Measurements from ENCODE around the gene PHKA2.
A peak's percentile ranks its signal among the peaks of the same experiment; 100 is the strongest.

Gene PHKA2

DNA sequence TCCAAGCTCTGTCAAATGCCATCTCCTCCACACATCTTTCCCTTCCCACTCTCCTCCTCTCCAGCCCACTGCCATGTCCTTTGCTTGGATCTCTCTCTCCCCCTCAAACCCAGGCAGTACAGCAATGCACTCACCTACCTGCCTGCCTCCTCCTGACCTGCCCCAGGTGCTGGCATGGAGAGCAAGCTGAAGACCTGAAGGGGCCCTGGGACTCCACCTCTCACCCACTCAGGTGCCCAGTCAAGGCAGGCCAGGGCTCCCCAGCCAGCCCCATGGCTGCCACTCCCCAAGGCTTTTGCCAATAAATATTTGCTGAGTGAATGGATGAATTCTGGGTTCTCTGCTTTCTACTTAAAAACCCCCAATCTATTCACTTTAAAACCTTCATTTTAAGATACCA is 12.6 kb upstream of the PHKA2 start:
- Histone ChIP-seq H4K20me1 (ENCODE audit: insufficient read depth) (no peaks in the 10 kb centered on the region), H3K4me3 (IDR thresholded peaks at IDR 0.05; ENCODE audit: insufficient read depth, low read depth, low read length) (no peak overlapping the region), H3K27me3 (ENCODE audit: insufficient read depth, low read depth) (no peaks in the 10 kb centered on the region), H3K4me2 (no peak overlapping the region), H3K4me1 (ENCODE audit: low read depth, poor library complexity, severe bottlenecking) (no peaks in the 10 kb centered on the region), H3K36me3 (ENCODE audit: insufficient read depth) (no peaks in the 10 kb centered on the region), H2AFZ (ENCODE audit: low read depth) (no peak overlapping the region), H3K9ac (no peak overlapping the region), H3K79me2 (ENCODE audit: insufficient read depth, low read depth) (no peaks in the 10 kb centered on the region), H3K27ac (no peak overlapping the region)
- TF ChIP-seq, protein P1, sequence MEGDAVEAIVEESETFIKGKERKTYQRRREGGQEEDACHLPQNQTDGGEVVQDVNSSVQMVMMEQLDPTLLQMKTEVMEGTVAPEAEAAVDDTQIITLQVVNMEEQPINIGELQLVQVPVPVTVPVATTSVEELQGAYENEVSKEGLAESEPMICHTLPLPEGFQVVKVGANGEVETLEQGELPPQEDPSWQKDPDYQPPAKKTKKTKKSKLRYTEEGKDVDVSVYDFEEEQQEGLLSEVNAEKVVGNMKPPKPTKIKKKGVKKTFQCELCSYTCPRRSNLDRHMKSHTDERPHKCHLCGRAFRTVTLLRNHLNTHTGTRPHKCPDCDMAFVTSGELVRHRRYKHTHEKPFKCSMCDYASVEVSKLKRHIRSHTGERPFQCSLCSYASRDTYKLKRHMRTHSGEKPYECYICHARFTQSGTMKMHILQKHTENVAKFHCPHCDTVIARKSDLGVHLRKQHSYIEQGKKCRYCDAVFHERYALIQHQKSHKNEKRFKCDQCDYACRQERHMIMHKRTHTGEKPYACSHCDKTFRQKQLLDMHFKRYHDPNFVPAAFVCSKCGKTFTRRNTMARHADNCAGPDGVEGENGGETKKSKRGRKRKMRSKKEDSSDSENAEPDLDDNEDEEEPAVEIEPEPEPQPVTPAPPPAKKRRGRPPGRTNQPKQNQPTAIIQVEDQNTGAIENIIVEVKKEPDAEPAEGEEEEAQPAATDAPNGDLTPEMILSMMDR (conservative IDR thresholded peaks at IDR 0.05; ENCODE audit: low read depth, low read length) = no peak

DNA sequence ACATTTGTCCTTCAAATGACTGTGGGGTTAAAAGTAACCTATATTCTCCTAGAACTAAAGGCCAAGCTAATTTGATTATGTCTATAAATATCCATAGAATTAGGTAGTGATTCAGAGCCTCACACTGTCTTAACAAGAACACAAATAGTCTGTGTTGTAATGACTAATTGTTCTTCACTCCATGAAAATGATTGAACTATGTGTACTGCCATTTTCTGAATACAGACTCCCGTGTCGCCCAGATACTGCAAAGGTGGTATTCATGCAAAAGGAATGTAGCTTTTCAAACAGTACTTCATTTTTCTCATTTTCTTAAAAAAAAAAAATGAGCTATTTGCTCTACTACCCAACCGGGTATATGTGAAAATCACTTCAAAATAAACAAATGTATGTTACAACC is 11.3 kb upstream of the PHKA2 start:
- Histone ChIP-seq H3K9ac (no peak overlapping the region), H3K4me1 (ENCODE audit: low read depth, poor library complexity, severe bottlenecking) (no peaks in the 10 kb centered on the region), H3K79me2 (ENCODE audit: insufficient read depth, low read depth) (no peaks in the 10 kb centered on the region), H2AFZ (ENCODE audit: low read depth) (no peak overlapping the region), H3K4me2 (no peak overlapping the region), H4K20me1 (ENCODE audit: insufficient read depth) (no peaks in the 10 kb centered on the region), H3K4me3 (IDR thresholded peaks at IDR 0.05; ENCODE audit: insufficient read depth, low read depth, low read length) (no peak overlapping the region), H3K27me3 (ENCODE audit: insufficient read depth, low read depth) (no peaks in the 10 kb centered on the region), H3K27ac (no peak overlapping the region), H3K36me3 (ENCODE audit: insufficient read depth) (no peaks in the 10 kb centered on the region)
- TF ChIP-seq, protein P1 (conservative IDR thresholded peaks at IDR 0.05; ENCODE audit: low read depth, low read length) = no peak

GRCh38 chrX:18994713-18995112 is 10.8 kb upstream of the PHKA2 start:
- no peak overlapping the region for H2AFZ ChIP-seq (ENCODE audit: low read depth)
- H3K27me3 ChIP-seq (ENCODE audit: insufficient read depth, low read depth) = no peaks in the 10 kb centered on the region
- TF ChIP-seq, protein P1 (conservative IDR thresholded peaks at IDR 0.05; ENCODE audit: low read depth, low read length) = no peak
- H3K4me2 ChIP-seq = no peak overlapping the region
- no peaks in the 10 kb centered on the region for H4K20me1 ChIP-seq (ENCODE audit: insufficient read depth)
- no peak overlapping the region for H3K9ac ChIP-seq
- H3K27ac ChIP-seq = no peak overlapping the region
- no peaks in the 10 kb centered on the region for H3K79me2 ChIP-seq (ENCODE audit: insufficient read depth, low read depth)
- no peak overlapping the region for H3K4me3 ChIP-seq (IDR thresholded peaks at IDR 0.05; ENCODE audit: insufficient read depth, low read depth, low read length)
- no peaks in the 10 kb centered on the region for H3K4me1 ChIP-seq (ENCODE audit: low read depth, poor library complexity, severe bottlenecking)
- no peaks in the 10 kb centered on the region for H3K36me3 ChIP-seq (ENCODE audit: insufficient read depth)

GRCh38 chrX:18992829-18993228 is 8.9 kb upstream of the PHKA2 start:
- Histone ChIP-seq H3K27me3 (ENCODE audit: insufficient read depth, low read depth) (no peaks in the 10 kb centered on the region), H3K27ac (no peak overlapping the region), H3K4me2 (no peak overlapping the region), H3K4me1 (ENCODE audit: low read depth, poor library complexity, severe bottlenecking) (no peaks in the 10 kb centered on the region), H3K4me3 (IDR thresholded peaks at IDR 0.05; ENCODE audit: insufficient read depth, low read depth, low read length) (no peak overlapping the region), H3K36me3 (ENCODE audit: insufficient read depth) (no peaks in the 10 kb centered on the region), H2AFZ (ENCODE audit: low read depth) (no peak overlapping the region), H4K20me1 (ENCODE audit: insufficient read depth) (no peaks in the 10 kb centered on the region), H3K9ac (no peak overlapping the region), H3K79me2 (ENCODE audit: insufficient read depth, low read depth) (no peaks in the 10 kb centered on the region)
- TF ChIP-seq, protein P1 (conservative IDR thresholded peaks at IDR 0.05; ENCODE audit: low read depth, low read length) = no peak

DNA sequence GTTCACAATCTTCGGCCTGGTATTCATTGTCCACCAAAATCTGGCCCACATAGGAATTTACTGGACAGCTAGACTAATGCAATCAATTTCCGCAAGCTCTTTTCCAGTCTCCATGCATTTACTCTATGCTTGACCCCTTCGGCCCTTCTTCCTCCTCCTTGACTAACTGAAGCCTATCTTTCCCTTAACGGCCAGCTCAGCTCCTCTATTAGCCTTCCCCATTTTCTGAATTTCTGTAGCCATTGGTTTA is 1.2 kb upstream of the PHKA2 start:
- peak overlapping the region; percentile 82 for H2AFZ ChIP-seq (ENCODE audit: low read depth)
- H3K27ac ChIP-seq = peak overlapping the region; percentile 68; the same call in 1 of the 2 replicates
- no peaks in the 10 kb centered on the region for H3K27me3 ChIP-seq (ENCODE audit: insufficient read depth, low read depth)

More for the DNA sequence above, 1.2 kb upstream of the PHKA2 start:
- no peak overlapping the region for H3K4me3 ChIP-seq (IDR thresholded peaks at IDR 0.05; ENCODE audit: insufficient read depth, low read depth, low read length)
- H3K36me3 ChIP-seq (ENCODE audit: insufficient read depth) = no peaks in the 10 kb centered on the region
- TF ChIP-seq, protein P1 (conservative IDR thresholded peaks at IDR 0.05; ENCODE audit: low read depth, low read length) = no peak; the same call in 1 of the 2 replicates
- H3K4me1 ChIP-seq (ENCODE audit: low read depth, poor library complexity, severe bottlenecking) = peaks cover 10% of the 10 kb centered on the region
- peak overlapping the region; percentile 91 for H3K4me2 ChIP-seq
- H3K79me2 ChIP-seq (ENCODE audit: insufficient read depth, low read depth) = no peaks in the 10 kb centered on the region
- peak overlapping the region; percentile 79; the same call in 1 of the 2 replicates for H3K9ac ChIP-seq
- H4K20me1 ChIP-seq (ENCODE audit: insufficient read depth) = no peaks in the 10 kb centered on the region
